SHP77 treated with DMSO at 0.1 percent for 48 hours (cell line): Measurements from ENCODE around the gene CNNM1.

Experiments used
- DNase-seq: peaks from one replicate; lab custom pipeline; 2025; lab: John Stamatoyannopoulos, UW

Gene CNNM1

GRCh38 chr10:99329304-99329553 lies at the start of gene CNNM1:
TSS of gene CNNM1 (plus strand) at chr10:99329356. CDS start at chr10:99329388, 32 bp downstream.
- no peak for DNase-seq

- DNase-seq: no peak
These were observed 49.5 kb upstream of the CNNM1 start for GRCh38 chr10:99279626-99280111.

- DNase-seq: no peak
These were observed 48.7 kb upstream of the CNNM1 start for GRCh38 chr10:99280472-99280871.

GRCh38 chr10:99285881-99286280 lies 43.3 kb upstream of the CNNM1 start:
- DNase-seq: no peak

GRCh38 chr10:99290306-99290705 lies 38.9 kb upstream of the CNNM1 start:
- DNase-seq: no peak

GRCh38 chr10:99292159-99292558 lies 37.0 kb upstream of the CNNM1 start:
- no peak for DNase-seq

- no peak for DNase-seq
These were observed 32.6 kb upstream of the CNNM1 start for GRCh38 chr10:99296605-99297004.

- no peak for DNase-seq
These were observed 32.1 kb upstream of the CNNM1 start for GRCh38 chr10:99297033-99297432.

GRCh38 chr10:99303899-99304861 lies 25.0 kb upstream of the CNNM1 start:
- no peak for DNase-seq

GRCh38 chr10:99304862-99305229 lies 24.3 kb upstream of the CNNM1 start:
- DNase-seq: no peak

GRCh38 chr10:99312501-99312900 lies 16.7 kb upstream of the CNNM1 start:
- DNase-seq: no peak

- no peak for DNase-seq
These were observed 13.3 kb upstream of the CNNM1 start for GRCh38 chr10:99315853-99316252.

GRCh38 chr10:99316374-99316773 lies 12.8 kb upstream of the CNNM1 start:
- DNase-seq: no peak

- no peak for DNase-seq
These were observed 11.1 kb upstream of the CNNM1 start for GRCh38 chr10:99318048-99318447.

- DNase-seq: no peak
These were observed 10.7 kb upstream of the CNNM1 start for GRCh38 chr10:99318475-99318874.

GRCh38 chr10:99325281-99325680 lies 3.9 kb upstream of the CNNM1 start:
- no peak for DNase-seq

GRCh38 chr10:99326871-99327270 lies 2.3 kb upstream of the CNNM1 start:
- no peak for DNase-seq

- DNase-seq: no peak
These were observed 415 bp upstream of the CNNM1 start for GRCh38 chr10:99328579-99329303.

- DNase-seq: no peak
These were observed 594 bp downstream of the CNNM1 start for GRCh38 chr10:99329554-99330346.

GRCh38 chr10:99330347-99330924 lies 1.3 kb downstream of the CNNM1 start:
- DNase-seq: no peak

GRCh38 chr10:99331207-99331803 lies 2.1 kb downstream of the CNNM1 start:
- DNase-seq: no peak
